Fibroblast of the aortic adventitia (primary cell): ENCODE results near the gene FAM83G. TPM values are rescaled to one million over a fixed set of nuclear protein-coding genes. Genes with fewer than 3 reads are reported as not detected.

Experiments used
- DNase-seq: peaks from one replicate; pipeline ENCODE4 v3.0.0-alpha.2; 2010; ENCODE audit warnings: low read depth
- H3K4me3 ChIP-seq: 2 replicates; pipeline ENCODE4 v1.5.1; 2011; ENCODE audit warnings: low read depth, mild to moderate bottlenecking, control low read depth, low read length, moderate library complexity
- total RNA-seq: library from RNA; depleted of rRNA; stranded (reverse); fragments of >200 nt; gene quantifications from 2 replicates; pipeline ENCODE4 v1.2.3, GENCODE V29; 2012; ENCODE audit warnings: low replicate concordance
- TF ChIP-seq, protein P1 (sequence below): IDR thresholded peaks from 2 replicates; pipeline ENCODE4 v1.5.1; 2011; ENCODE audit warnings: mild to moderate bottlenecking, low read length, control low read depth, inconsistent platforms; ENCODE audit not compliant: insufficient read depth

The FAM83G gene
- total RNA-seq, 1 donor, result 9.5 TPM

DNA sequence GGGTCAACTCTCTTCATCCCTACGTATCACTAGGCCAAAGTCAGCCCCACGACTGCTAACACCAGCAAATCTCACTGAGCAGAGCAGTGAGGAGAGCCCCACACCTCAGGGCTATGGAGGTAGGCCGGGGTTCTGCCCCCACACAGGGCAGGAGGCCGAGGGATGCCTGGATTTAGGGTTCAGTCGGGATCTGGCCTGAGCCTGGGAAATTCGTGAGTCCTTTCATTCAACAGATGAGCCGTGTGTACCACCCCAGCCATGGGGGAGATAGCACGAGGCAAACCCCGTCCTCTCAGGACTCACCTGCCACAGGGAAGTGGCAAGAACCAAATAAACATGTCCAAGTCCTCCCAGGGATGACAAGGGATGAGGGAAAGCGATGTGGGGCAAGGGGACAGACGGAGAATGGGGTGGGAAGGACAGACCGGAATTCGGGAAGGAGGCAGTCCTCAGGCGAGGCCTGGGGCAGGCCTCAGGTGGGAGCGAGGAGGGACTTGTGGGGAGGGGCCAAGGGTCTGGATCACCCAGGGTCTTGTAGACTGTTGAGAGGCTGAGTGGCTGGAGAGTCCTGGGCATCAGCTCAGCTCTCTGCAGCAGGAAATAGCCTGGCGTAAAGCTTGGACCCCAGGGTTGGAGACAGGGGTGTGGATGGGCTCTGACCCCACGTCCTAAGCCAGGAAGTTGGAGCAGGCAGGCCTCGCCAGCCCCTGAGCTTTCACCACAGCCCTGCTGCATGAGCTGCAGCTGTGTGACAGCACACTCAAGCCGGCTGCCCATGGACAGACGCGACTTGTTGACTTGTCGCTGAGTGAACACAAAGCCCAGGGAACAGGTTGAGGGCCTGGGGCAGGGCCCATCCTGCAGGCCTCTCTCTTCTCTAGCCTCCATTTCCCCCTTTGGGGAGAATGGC, 7.9 kb upstream of the FAM83G start:
- H3K4me3 ChIP-seq, result no peak overlapping the region
- TF ChIP-seq, protein P1, sequence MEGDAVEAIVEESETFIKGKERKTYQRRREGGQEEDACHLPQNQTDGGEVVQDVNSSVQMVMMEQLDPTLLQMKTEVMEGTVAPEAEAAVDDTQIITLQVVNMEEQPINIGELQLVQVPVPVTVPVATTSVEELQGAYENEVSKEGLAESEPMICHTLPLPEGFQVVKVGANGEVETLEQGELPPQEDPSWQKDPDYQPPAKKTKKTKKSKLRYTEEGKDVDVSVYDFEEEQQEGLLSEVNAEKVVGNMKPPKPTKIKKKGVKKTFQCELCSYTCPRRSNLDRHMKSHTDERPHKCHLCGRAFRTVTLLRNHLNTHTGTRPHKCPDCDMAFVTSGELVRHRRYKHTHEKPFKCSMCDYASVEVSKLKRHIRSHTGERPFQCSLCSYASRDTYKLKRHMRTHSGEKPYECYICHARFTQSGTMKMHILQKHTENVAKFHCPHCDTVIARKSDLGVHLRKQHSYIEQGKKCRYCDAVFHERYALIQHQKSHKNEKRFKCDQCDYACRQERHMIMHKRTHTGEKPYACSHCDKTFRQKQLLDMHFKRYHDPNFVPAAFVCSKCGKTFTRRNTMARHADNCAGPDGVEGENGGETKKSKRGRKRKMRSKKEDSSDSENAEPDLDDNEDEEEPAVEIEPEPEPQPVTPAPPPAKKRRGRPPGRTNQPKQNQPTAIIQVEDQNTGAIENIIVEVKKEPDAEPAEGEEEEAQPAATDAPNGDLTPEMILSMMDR, result no peak
- DNase-seq, result no peak

DNA sequence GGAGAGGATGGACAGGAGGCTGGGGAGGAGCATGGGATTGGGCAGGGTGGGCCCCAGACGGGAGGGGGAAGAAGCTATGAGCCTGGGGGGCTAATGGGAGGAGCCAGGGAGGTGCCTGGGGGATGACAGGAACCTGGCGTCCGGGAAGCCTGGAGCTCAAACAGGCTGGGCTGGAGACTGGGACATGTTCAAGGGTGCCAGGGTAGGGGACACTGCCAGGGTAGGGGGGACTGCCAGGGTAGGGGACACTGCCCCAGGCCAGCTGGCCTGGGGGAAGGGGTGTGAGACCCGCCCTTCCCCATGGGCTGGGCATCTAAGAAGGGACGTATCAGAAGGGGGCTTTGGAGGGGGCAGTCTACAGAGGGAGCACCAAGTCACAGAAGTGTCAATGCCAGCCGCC, 7.0 kb upstream of the FAM83G start:
- no peak overlapping the region for H3K4me3 ChIP-seq
- no peak for DNase-seq
- TF ChIP-seq, protein P1, result no peak

DNA sequence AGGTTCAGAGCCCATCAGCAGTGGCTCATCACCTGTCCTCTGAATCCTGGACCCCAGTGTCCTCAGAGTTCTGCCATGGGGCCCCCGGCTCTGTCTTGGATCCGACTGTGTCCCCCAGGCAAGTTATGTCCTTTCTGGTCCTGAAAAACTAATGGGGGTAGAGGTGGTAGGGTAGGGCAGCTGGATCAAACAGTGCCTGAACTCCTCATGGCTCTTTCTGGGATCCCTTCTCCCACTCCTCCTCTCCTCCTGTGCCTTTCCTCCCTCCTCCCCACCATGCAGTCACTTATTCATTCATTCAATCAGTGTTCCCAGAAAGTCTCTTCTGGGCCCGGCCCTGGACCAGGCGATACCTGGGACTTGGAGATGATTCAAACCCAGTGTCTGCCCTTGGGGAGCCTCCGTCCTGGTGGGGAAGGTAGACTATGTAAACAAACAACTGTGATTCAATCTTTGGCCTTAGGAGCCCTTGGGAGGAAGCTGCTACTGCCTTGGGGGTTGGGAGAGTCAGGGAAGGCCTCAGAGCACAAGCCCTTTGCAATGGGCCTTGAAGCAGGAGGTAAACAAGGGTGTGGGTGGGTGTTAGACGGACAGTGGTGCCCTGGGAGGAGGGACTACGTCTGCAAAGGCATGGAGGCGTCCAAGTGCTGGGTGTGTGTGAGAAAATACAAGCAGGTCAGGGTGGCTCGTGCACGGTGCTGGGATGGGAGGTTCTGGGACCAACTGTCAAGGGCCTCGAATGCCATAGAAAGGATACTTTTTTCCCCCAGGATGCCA, 6.4 kb upstream of the FAM83G start:
- TF ChIP-seq, protein P1, result no peak
- DNase-seq, result no peak
- H3K4me3 ChIP-seq, result no peak overlapping the region

DNA sequence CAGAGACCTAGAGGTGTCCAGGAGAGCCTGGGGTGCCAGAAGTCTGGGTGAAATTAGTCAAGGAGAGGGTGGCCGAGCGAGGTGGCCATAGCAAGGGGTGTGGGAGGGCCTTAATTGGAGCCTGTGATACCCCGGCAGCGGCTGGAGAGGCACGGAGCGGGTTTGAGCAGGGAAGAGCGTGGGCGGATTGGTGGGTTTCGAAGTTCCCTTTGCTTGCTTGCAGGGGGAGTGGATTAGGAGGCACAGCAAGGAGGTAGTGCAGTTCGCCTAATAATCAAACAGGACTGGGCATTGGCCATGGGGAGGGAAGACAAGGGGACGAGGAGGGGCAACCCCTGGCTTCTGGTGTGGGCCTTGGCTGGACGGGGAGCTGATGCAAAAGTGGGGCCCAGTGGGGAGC, 5.4 kb upstream of the FAM83G start:
- no peak overlapping the region for H3K4me3 ChIP-seq
- TF ChIP-seq, protein P1, result no peak
- DNase-seq, result no peak

DNA sequence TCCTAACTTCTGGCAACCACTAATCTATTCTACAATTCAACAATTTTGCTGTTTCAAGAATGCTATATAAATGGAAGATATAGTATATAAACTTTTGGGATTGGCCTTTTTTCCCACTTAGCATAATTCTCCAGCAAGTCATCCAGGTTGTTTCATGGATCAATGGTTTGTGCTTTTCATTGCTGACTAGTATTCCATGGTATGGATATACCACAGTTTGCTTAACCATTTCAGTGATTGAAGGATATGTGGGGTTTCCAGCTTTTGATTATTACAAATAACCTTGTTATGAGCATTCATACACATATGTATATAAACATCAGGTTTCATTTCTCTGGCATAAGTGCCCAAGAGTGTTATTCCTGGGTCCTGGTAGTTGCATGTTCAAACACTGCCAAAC, 2.1 kb upstream of the FAM83G start:
- no peak for DNase-seq
- TF ChIP-seq, protein P1, result no peak
- H3K4me3 ChIP-seq, result no peak overlapping the region

GRCh38 chr17:19005789-19006430, 1.3 kb upstream of the FAM83G start:
- H3K4me3 ChIP-seq, result no peak overlapping the region
- DNase-seq, result no peak
- TF ChIP-seq, protein P1, result no peak
